Measurements from ENCODE around the gene DCLK1.

The DCLK1 gene

GRCh38 chr13:35865341-35866240 is 265.6 kb downstream of the DCLK1 start:
- no peaks in the 10 kb centered on the region for H3K27me3 Mint-ChIP-seq
- H3K36me3 Mint-ChIP-seq (ENCODE audit: insufficient read depth), result no peaks in the 10 kb centered on the region
- H3K27ac Mint-ChIP-seq (ENCODE audit: low read depth), result no peak overlapping the region
- ATAC-seq (replicated peaks; ENCODE audit: extremely low read depth, poor library complexity, severe bottlenecking) (no peak), DNase-seq (ENCODE audit: low spot score in 2 of 2) (no peak)
- H3K4me3 Mint-ChIP-seq, result no peak overlapping the region
- peaks cover 22% of the 10 kb centered on the region for H3K9me3 Mint-ChIP-seq
- H3K4me1 Mint-ChIP-seq, result no peaks in the 10 kb centered on the region

- DNase-seq (ENCODE audit: low spot score in 2 of 2) (no peak), ATAC-seq (replicated peaks; ENCODE audit: extremely low read depth, poor library complexity, severe bottlenecking) (no peak)
- Mint-ChIP-seq H3K9me3 (peaks cover 24% of the 10 kb centered on the region), H3K4me3 (no peak overlapping the region), H3K27ac (ENCODE audit: low read depth) (no peak overlapping the region), H3K4me1 (no peaks in the 10 kb centered on the region), H3K36me3 (ENCODE audit: insufficient read depth) (no peaks in the 10 kb centered on the region), H3K27me3 (no peaks in the 10 kb centered on the region)
Observed at GRCh38 chr13:35860661-35861060, 270.5 kb downstream of the DCLK1 start.

GRCh38 chr13:35859981-35860380 is 271.2 kb downstream of the DCLK1 start:
- Mint-ChIP-seq H3K27me3 (no peaks in the 10 kb centered on the region), H3K9me3 (peaks cover 20% of the 10 kb centered on the region), H3K4me1 (no peaks in the 10 kb centered on the region), H3K27ac (ENCODE audit: low read depth) (no peak overlapping the region), H3K4me3 (no peak overlapping the region), H3K36me3 (ENCODE audit: insufficient read depth) (no peaks in the 10 kb centered on the region)
- ATAC-seq (replicated peaks; ENCODE audit: extremely low read depth, poor library complexity, severe bottlenecking), result no peak
- DNase-seq (ENCODE audit: low spot score in 2 of 2), result no peak

- ATAC-seq (replicated peaks; ENCODE audit: extremely low read depth, poor library complexity, severe bottlenecking) (no peak), DNase-seq (ENCODE audit: low spot score in 2 of 2) (no peak)
- Mint-ChIP-seq H3K27me3 (no peaks in the 10 kb centered on the region), H3K4me3 (no peak overlapping the region), H3K27ac (ENCODE audit: low read depth) (no peak overlapping the region), H3K9me3 (peaks cover 25% of the 10 kb centered on the region), H3K4me1 (no peaks in the 10 kb centered on the region), H3K36me3 (ENCODE audit: insufficient read depth) (no peaks in the 10 kb centered on the region)
Observed at GRCh38 chr13:35858665-35859064, 272.5 kb downstream of the DCLK1 start.

GRCh38 chr13:35857769-35858168 is 273.4 kb downstream of the DCLK1 start:
- DNase-seq (ENCODE audit: low spot score in 2 of 2) (no peak), ATAC-seq (replicated peaks; ENCODE audit: extremely low read depth, poor library complexity, severe bottlenecking) (no peak)
- Mint-ChIP-seq H3K4me3 (no peak overlapping the region), H3K27ac (ENCODE audit: low read depth) (no peak overlapping the region), H3K27me3 (no peaks in the 10 kb centered on the region), H3K9me3 (peaks cover 25% of the 10 kb centered on the region), H3K4me1 (no peaks in the 10 kb centered on the region), H3K36me3 (ENCODE audit: insufficient read depth) (no peaks in the 10 kb centered on the region)

- DNase-seq (ENCODE audit: low spot score in 2 of 2), result no peak
- Mint-ChIP-seq H3K4me1 (no peaks in the 10 kb centered on the region), H3K27me3 (no peaks in the 10 kb centered on the region), H3K4me3 (no peak overlapping the region), H3K36me3 (ENCODE audit: insufficient read depth) (no peaks in the 10 kb centered on the region), H3K9me3 (peaks cover 19% of the 10 kb centered on the region), H3K27ac (ENCODE audit: low read depth) (no peak overlapping the region)
- ATAC-seq (replicated peaks; ENCODE audit: extremely low read depth, poor library complexity, severe bottlenecking), result no peak
Observed at GRCh38 chr13:35856721-35857364, 274.3 kb downstream of the DCLK1 start.

GRCh38 chr13:35856084-35856483 is 275.1 kb downstream of the DCLK1 start:
- H3K9me3 Mint-ChIP-seq, result peaks cover 23% of the 10 kb centered on the region
- H3K4me1 Mint-ChIP-seq, result no peaks in the 10 kb centered on the region
- H3K4me3 Mint-ChIP-seq, result no peak overlapping the region
- H3K27ac Mint-ChIP-seq (ENCODE audit: low read depth), result no peak overlapping the region
- ATAC-seq (replicated peaks; ENCODE audit: extremely low read depth, poor library complexity, severe bottlenecking) (no peak), DNase-seq (ENCODE audit: low spot score in 2 of 2) (no peak)
- H3K27me3 Mint-ChIP-seq, result no peaks in the 10 kb centered on the region
- no peaks in the 10 kb centered on the region for H3K36me3 Mint-ChIP-seq (ENCODE audit: insufficient read depth)

- ATAC-seq (replicated peaks; ENCODE audit: extremely low read depth, poor library complexity, severe bottlenecking), result no peak
- H3K4me3 Mint-ChIP-seq, result no peak overlapping the region
Observed at GRCh38 chr13:35855531-35856019, 275.6 kb downstream of the DCLK1 start.

GRCh38 chr13:35854286-35854685 is 276.9 kb downstream of the DCLK1 start:
- peaks cover 18% of the 10 kb centered on the region for H3K9me3 Mint-ChIP-seq
- no peaks in the 10 kb centered on the region for H3K36me3 Mint-ChIP-seq (ENCODE audit: insufficient read depth)
- H3K4me3 Mint-ChIP-seq, result no peak overlapping the region
- ATAC-seq (replicated peaks; ENCODE audit: extremely low read depth, poor library complexity, severe bottlenecking) (no peak), DNase-seq (ENCODE audit: low spot score in 2 of 2) (no peak)
- no peaks in the 10 kb centered on the region for H3K4me1 Mint-ChIP-seq
- no peaks in the 10 kb centered on the region for H3K27me3 Mint-ChIP-seq
- no peak overlapping the region for H3K27ac Mint-ChIP-seq (ENCODE audit: low read depth)

More at GRCh38 chr13:35855531-35856019, 275.6 kb downstream of the DCLK1 start:
- Mint-ChIP-seq H3K36me3 (ENCODE audit: insufficient read depth) (no peaks in the 10 kb centered on the region), H3K27me3 (no peaks in the 10 kb centered on the region), H3K27ac (ENCODE audit: low read depth) (no peak overlapping the region), H3K4me1 (no peaks in the 10 kb centered on the region), H3K9me3 (peaks cover 19% of the 10 kb centered on the region)
- no peak for DNase-seq (ENCODE audit: low spot score in 2 of 2)

- Mint-ChIP-seq H3K4me3 (no peak overlapping the region), H3K4me1 (no peaks in the 10 kb centered on the region), H3K9me3 (peaks cover 12% of the 10 kb centered on the region), H3K27me3 (no peaks in the 10 kb centered on the region), H3K27ac (ENCODE audit: low read depth) (no peak overlapping the region), H3K36me3 (ENCODE audit: insufficient read depth) (no peaks in the 10 kb centered on the region)
- no peak for ATAC-seq (replicated peaks; ENCODE audit: extremely low read depth, poor library complexity, severe bottlenecking)
- DNase-seq (ENCODE audit: low spot score in 2 of 2), result no peak
Observed at GRCh38 chr13:35851881-35852280, 279.3 kb downstream of the DCLK1 start.

GRCh38 chr13:35851356-35851755 is 279.8 kb downstream of the DCLK1 start:
- Mint-ChIP-seq H3K27me3 (no peaks in the 10 kb centered on the region), H3K27ac (ENCODE audit: low read depth) (no peak overlapping the region), H3K36me3 (ENCODE audit: insufficient read depth) (no peaks in the 10 kb centered on the region), H3K9me3 (peaks cover 12% of the 10 kb centered on the region), H3K4me3 (no peak overlapping the region), H3K4me1 (no peaks in the 10 kb centered on the region)
- ATAC-seq (replicated peaks; ENCODE audit: extremely low read depth, poor library complexity, severe bottlenecking) (no peak), DNase-seq (ENCODE audit: low spot score in 2 of 2) (no peak)

GRCh38 chr13:35850569-35850968 is 280.6 kb downstream of the DCLK1 start:
- H3K9me3 Mint-ChIP-seq, result peaks cover 12% of the 10 kb centered on the region
- H3K4me3 Mint-ChIP-seq, result no peak overlapping the region
- no peaks in the 10 kb centered on the region for H3K4me1 Mint-ChIP-seq
- H3K36me3 Mint-ChIP-seq (ENCODE audit: insufficient read depth), result no peaks in the 10 kb centered on the region
- DNase-seq (ENCODE audit: low spot score in 2 of 2) (no peak), ATAC-seq (replicated peaks; ENCODE audit: extremely low read depth, poor library complexity, severe bottlenecking) (no peak)
- no peaks in the 10 kb centered on the region for H3K27me3 Mint-ChIP-seq
- H3K27ac Mint-ChIP-seq (ENCODE audit: low read depth), result no peak overlapping the region

GRCh38 chr13:35849256-35849644 is 281.9 kb downstream of the DCLK1 start:
- H3K36me3 Mint-ChIP-seq (ENCODE audit: insufficient read depth), result no peaks in the 10 kb centered on the region
- no peak overlapping the region for H3K27ac Mint-ChIP-seq (ENCODE audit: low read depth)
- H3K9me3 Mint-ChIP-seq, result peaks cover 12% of the 10 kb centered on the region
- no peaks in the 10 kb centered on the region for H3K4me1 Mint-ChIP-seq
- ATAC-seq (replicated peaks; ENCODE audit: extremely low read depth, poor library complexity, severe bottlenecking) (no peak), DNase-seq (ENCODE audit: low spot score in 2 of 2) (no peak)
- H3K4me3 Mint-ChIP-seq, result no peak overlapping the region
- no peaks in the 10 kb centered on the region for H3K27me3 Mint-ChIP-seq

Data from central memory CD8-positive, alpha-beta T cell (primary cell).